HL-60/S4 treated with retinoic acid at 250 ng/mL for 4 days and 3 days (cell line): ENCODE results near the gene PGK1.
"Not testable (repeated sequence)": the region's sequence is repeated elsewhere in the genome, so short reads cannot be mapped to it uniquely, and the experiment has no call there.

Experiments used
- in situ Hi-C: fragments of 300-500 bp; cut with MboI; formaldehyde crosslinking; loops from 2 replicates; pipeline ENCODE4 v1.7.0; 2022; ENCODE audit warnings: low sequenced_read_pairs

PGK1 gene

GRCh38 chrX:78111140-78111931, 7.3 kb downstream of the PGK1 start:
- in situ Hi-C loops, result no loop called here

DNA sequence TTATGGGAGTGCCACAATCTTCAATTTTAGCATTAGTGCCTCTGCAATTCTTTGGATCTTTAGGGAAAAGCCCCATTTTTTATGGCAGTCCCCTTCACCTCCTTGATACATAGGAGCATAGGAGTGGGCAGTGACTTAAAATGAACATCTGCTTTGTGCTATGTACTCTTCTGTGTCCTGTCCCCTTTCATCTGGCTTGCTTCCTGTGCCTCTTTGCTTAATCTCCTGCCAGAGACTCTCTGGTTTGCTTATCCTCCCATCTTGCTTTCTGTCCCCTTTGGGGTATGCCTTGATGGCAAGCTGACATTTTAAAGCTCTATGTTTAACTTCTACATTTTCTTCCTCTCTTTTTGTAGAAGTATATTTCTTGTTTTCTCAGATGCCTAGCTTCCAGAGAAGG, 12.3 kb downstream of the PGK1 start:
- in situ Hi-C loops, result no loop called here

- in situ Hi-C loops, result no loop called here
These were observed 12.7 kb downstream of the PGK1 start for GRCh38 chrX:78116766-78117165.

- in situ Hi-C loops, result no loop called here
These were observed 14.6 kb downstream of the PGK1 start for GRCh38 chrX:78118628-78119027.

GRCh38 chrX:78119521-78120227, 15.6 kb downstream of the PGK1 start:
- in situ Hi-C loops, result no loop called here

DNA sequence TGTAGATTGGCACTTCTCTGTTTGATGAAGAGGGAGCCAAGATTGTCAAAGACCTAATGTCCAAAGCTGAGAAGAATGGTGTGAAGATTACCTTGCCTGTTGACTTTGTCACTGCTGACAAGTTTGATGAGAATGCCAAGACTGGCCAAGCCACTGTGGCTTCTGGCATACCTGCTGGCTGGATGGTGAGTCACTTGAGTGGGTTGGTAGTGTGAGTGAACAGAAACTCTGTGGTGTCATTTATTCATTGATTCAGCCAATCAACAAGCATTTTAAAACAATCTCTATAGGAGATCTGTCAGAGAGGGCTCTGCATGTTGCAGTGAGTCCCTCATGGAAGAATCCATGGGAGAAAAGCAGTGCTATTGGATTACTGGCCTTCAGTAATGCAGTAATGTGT, 19.1 kb downstream of the PGK1 start:
- in situ Hi-C loops, result no loop called here

- in situ Hi-C loops, result no loop called here
These were observed 20.3 kb downstream of the PGK1 start for GRCh38 chrX:78124307-78124706.

GRCh38 chrX:78125148-78125547, 21.1 kb downstream of the PGK1 start:
- in situ Hi-C loops, result no loop called here

- in situ Hi-C loops, result not testable (repeated sequence)
These were observed 21.7 kb downstream of the PGK1 start for GRCh38 chrX:78125781-78126180.

GRCh38 chrX:78129714-78130113, 25.7 kb downstream of the PGK1 start:
- in situ Hi-C loops, result no loop called here

DNA sequence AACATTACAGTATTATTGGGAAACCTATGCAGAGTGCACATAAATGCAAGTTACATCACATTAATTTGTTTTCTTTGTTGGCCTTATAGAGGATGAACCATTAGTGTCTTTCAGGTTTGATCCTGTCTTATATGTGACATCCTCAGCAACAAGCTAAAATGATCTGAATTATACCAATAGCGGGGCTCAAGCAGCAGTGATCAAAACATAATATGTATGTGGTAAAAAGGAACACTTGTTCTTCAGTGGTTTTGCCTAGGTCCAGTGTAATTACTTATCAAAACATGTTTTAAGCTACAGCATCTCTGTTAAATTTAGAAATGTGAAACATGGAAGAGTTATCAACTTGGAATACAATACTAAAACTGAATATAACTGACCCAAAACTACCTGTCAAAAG, 26.3 kb downstream of the PGK1 start:
- in situ Hi-C loops, result no loop called here

DNA sequence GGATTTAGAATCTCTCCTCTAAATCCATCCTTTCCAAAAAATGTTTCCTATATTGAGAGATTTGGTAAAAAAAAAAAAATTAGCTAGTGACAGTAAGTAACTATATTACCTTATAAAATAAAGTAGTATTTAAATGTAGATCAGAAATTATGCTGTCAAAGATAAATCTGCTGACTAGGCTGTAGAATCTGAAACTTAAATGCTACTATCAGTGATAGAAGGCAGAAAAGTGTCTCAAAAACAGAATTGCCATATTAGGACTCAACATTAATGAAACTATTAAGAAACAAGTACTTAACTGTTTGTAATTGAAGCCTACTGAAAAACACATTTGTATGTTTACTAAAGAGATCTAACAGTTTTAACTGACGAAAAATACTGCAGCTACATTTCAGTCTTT, 27.1 kb downstream of the PGK1 start:
- in situ Hi-C loops, result no loop called here

DNA sequence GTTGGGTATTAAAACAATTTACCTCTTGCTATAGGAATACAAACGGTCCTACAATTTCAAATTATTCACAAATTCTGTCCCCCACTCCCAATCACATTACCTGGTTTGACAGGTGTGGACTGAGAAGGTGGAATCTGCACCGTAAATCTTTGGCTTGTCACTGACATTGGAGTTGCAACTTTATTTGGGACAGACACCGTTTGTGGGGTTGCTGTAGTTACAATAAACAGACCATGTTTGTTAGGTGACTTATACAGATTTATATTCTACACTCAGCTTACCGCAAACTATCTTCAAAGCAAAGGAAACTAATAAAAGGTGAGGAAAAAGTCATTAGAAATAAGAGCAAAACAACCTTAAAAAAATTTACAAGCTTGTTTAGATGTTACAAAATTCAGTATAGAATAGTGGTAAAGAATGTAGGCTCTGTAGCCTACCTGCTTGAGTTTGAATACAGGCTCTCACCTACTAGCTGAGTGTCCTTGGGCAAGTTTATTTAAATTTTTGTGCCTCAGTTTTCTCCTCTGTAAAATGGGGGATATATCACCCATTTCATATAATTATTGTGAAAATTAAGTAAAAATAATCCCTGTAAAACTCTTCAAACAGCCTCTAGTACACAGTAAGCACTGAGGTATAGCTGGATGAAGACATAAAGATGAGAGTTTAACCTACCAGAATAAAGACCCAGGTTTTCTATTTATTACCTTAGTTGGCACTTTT, 29.4 kb downstream of the PGK1 start:
- in situ Hi-C loops, result no loop called here

DNA sequence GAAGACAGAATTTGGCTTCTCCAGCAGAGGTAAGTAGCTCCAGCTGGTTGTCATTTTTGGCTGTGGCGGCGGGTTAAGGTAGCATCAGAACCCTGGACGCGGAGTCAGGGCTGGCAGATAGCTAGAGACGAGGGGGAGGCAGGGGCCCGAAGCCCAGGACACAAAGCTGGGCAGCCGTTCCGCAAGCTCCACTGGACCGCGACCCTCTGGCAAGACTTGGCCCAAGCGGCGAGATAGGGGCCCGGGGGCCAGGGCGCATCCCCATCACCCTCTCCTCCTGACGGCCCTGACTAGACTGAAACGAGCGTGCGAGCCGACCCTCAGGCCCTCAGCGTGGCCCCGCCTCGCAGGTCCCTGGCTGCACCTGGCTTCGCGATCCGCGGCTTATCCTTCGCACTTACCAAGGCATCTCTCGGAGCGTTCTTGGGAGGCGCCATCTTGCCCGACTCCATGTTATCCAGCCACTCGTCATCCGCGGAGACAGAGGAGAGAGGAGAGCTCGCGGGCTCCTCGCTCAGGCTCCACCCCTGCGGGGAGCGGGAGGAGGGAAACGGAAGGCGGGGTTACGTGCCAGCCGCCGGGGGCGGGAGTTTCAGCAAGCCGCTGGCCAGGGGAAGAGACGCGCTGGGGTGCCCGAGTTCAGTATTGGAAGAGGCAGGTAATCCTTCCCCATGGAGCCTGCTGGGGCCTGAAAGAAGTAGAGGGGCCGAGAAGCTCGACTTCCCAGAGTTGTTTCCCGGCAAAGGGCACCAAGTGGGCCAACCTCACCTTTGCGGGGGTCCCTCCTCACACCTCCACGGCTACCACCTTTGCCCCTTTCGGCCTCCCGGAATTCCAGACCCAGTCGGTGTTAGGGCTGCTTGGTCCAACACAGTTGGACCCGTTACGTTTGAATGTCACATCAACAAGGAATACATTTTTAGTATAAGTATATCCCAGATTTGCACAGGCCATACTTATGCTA, 35.4 kb downstream of the PGK1 start, which contains the start of gene TAF9B:
TSS of gene TAF9B (minus strand) at position 491 of the 964 bp plus-strand sequence. CDS start at position 452, 39 bp downstream.
- in situ Hi-C loops, result no loop called here

GRCh38 chrX:78140206-78140605, 36.2 kb downstream of the PGK1 start:
- in situ Hi-C loops, result no loop called here

DNA sequence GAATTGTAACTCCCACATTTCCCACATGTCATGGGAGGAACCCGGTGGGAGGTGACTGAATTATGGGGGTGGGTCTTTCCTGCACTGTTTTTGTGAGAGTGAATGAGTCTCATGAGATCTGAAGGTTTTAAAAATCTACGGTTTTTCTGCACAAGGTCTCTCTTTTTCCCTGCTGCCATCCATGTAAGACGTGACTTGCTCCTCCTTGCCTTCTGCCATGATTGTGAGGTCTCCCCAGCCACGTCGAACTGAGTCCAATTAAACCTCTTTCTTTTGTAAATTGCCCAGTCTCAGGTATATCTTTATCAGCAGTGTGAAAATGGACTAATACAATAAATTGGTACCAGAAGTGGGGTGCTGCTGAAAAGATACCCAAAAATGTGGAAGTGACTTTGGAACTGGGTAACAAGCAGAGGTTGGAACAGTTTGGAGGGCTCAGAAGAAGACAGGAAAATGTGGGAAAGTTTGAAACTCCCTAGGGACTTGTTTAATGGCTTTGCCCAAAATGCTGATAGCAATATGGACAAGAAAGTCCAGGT, 43.0 kb downstream of the PGK1 start:
- in situ Hi-C loops, result not testable (repeated sequence)

GRCh38 chrX:78157373-78157772, 53.3 kb downstream of the PGK1 start:
- in situ Hi-C loops, result not testable (repeated sequence)

GRCh38 chrX:78157846-78158245, 53.8 kb downstream of the PGK1 start:
- in situ Hi-C loops, result not testable (repeated sequence)

DNA sequence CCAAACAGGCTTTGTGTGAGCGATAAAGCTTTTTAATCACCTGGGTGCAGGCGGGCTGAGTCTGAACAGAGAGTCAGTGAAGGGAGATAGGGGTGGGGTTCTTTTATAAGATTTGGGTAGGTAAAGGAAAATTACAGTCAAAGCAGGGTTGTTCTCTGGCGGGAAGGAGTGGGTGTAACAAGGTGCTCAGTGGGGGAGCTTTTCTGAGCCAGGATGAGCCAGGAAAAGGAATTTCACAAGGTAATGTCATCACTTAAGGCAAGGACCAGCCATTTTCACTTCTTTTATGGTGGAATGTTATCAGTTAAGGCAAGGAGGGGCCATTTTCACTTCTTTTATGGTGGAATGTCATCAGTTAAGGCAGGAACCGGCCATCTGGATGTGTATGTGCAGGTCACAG, 56.7 kb downstream of the PGK1 start:
- in situ Hi-C loops, result not testable (repeated sequence)

GRCh38 chrX:78163175-78163574, 59.1 kb downstream of the PGK1 start:
- in situ Hi-C loops, result not testable (repeated sequence)
